KBM-7 (cell line): ENCODE data around the gene ZNF580.

Experiments used
- DNase-seq: peaks from one replicate; pipeline ENCODE4 v3.0.0-alpha.2; 2015
- in situ Hi-C: fragments of 300-500 bp; cut with MboI; formaldehyde crosslinking; loops from 2 replicates; pipeline ENCODE4 v1.14.3; 2020; ENCODE audit warnings: low sequenced_read_pairs, low pct_unique_long_range_greater_than_20kb, mixed read lengths

Gene ZNF580

DNA sequence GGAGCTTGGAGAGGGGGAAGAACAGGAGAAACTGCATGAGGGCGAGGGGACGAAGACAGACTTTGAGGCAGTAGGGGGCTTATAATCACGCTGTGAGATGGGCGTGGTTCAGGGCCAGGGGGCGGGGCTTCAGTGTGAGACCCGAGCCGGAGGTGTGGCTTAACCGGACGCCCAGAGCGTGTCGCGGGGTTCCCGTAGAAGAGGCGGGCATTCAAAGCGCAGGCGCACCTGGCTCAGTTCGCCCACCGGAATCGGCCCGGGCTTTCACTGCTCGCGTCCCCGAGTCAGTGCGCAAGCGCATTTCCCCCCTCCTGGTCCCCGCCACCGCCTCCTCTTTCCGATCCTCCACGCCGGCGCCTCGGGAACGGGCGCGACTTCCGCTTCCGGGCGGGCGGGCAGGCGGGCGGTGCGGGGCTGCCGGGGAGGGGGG lies 35.6 kb upstream of the ZNF580 start:
- peak; percentile 96 for DNase-seq
- in situ Hi-C loops: no loop called here

DNA sequence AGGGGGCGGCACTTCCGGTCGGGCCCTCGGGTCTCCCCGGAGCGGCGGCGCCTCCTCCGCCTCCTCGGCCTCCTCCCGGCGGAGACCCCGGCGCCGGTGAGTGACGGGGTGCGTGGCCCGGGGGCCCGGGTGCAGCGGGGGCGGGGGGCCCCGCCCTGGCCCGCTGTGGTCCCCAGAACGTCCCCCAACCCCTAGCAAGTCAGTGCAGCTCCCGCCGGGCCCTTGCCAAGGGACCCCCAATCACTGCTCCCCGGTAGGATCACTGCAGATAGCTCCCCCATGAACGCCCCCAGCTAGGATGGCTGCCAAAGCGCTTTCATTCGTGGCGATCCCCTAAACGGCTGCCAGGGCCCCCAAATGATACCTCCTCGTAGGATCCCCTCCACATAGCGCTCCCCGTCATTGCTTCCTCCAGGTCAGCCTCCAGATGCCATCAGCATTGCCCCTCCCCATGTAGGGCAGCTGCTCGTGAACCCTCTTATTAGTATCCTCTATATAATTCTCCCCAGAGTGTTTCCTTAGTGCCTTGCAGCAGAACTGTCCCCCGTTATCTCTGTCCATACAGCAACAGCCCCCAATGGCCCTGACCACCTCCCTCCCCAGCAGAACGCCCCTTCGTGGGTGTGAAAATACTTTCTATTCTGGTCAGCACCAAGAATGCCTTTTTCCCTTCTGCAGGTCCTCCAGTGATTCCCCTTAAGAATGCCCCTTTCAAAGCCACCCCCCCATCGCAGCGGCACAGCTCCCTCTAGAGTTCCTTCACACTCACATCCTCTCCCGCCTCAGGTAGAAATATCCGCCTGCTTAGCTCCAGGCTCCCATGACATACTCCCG lies 34.9 kb upstream of the ZNF580 start, which contains the start of gene ZNF865:
Gene ZNF865, plus strand, starts transcription at position 11 of the 834 bp plus-strand sequence. CDS start 7,972 bp downstream, outside the sequence.
- DNase-seq: peak; percentile 86
- in situ Hi-C loops: no loop called here

DNA sequence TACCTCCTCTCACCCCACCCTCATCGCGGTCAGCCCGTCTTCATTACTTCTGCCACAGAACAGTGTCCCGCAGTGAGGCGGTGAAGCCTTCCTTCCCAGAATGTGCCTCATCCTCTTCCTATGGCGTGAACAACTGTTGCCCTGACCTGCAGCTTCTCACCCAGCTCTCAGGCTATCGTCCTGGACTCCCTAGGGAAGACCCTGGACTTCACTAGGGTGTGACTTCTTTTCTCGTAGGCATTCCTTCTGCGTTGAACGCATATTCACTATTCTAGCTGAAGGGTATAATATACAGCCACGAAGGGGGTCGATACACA lies 34.4 kb upstream of the ZNF580 start:
- no peak for DNase-seq
- in situ Hi-C loops: no loop called here

DNA sequence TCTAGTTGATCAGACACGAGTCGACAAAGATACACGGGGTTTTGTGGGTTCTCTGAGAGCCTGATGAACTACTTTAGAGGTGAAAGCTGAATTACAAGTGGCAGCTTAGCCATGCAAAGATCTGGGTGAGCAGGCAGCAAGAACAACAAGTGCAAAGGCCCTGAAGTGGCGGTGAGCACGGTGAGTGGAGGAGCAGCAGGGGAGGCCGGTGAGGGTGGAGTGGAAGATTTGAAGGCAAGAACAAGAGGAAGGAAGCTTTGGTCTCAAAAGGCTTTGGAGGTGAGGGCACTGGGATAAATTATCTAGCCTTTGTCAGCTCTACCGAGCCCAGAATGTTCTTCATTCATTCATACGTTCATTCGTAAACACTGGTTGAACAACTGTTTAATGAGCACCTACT lies 34.0 kb upstream of the ZNF580 start:
- in situ Hi-C loops: no loop called here
- DNase-seq: no peak

DNA sequence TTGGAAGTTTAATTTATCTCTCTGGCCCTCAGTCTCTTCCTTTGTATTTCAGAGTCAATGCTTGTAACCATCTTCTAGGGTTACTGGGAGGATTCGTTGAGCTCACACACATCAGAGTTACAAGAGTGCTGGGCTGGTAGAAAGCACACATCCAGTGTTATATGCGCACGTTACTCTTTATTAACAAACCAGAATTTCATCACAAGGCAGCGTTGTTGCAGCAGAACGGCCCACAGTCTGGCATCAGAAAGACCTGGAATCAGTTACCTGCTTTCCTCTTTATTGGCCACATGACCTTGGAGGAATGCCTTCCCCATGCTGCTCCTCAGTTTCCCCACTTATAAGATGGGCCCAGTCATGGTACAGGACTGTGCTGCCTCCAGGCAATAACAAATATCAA lies 31.5 kb upstream of the ZNF580 start:
- no peak for DNase-seq

DNA sequence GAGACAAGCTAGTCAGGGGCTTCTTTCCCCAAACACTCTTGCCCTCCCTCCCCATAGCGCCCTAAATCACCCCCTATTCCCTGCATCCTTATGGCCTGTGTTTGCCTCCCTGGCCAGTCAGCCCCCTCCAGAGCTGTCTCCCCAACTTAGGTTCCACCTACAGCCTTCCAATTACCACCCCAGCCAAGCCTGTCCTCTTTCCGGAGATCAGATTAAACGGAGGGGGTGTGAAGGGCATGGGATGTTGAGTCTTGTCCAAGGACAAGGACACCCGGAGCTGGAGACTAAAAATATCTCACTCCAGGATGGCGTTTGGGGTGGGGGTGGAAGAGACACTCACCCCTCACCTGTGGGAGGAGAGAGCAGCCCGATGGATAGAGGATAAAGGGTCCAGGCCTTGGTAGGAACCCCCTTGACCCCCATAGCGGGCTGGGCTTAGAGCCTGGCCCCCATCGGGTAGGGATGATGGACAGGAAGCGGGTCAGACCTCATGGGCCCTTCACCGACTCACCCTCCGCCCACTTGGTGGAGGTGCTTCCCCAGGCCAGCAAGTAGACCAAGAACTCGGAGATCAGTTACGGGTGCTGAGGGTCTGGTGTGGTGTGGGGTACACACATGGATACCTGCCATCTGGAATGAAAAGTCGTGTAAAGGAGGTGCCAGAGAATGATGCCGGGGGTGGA lies 29.4 kb upstream of the ZNF580 start:
- in situ Hi-C loops: no loop called here
- DNase-seq: no peak

More for the DNA sequence above, 31.5 kb upstream of the ZNF580 start:
- in situ Hi-C loops: no loop called here

DNA sequence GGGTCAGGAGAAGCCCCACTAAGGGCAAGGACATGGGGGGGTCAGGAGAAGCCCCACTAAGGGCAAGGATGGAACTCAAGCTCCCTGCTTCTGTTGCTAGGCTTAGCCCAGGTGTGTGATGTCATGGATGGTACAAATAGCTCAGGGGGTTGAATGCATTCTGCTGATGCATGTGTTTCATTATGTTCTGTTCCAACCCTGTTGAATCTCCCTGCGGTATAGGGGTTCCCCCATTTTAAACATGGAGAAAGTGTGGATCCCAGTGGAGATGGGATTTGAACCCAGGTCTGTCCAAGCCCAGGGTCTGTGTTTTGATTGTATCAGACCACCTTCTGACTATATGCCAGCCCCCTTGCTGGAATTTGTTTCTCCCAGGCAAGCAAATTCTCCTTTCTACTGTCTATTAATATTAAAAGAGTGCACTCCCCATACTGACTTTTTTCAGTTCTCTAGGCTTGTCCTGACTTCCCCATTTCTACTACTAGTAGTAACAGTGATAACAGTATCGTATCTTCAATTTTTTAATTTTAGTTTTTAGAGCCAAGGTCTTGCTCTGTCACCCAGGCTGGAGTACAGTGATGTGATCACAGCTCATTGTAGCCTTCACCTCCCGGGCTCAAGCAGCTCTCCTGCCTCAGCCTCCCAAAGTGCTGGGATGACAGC lies 28.7 kb upstream of the ZNF580 start:
- no peak for DNase-seq
- in situ Hi-C loops: no loop called here

DNA sequence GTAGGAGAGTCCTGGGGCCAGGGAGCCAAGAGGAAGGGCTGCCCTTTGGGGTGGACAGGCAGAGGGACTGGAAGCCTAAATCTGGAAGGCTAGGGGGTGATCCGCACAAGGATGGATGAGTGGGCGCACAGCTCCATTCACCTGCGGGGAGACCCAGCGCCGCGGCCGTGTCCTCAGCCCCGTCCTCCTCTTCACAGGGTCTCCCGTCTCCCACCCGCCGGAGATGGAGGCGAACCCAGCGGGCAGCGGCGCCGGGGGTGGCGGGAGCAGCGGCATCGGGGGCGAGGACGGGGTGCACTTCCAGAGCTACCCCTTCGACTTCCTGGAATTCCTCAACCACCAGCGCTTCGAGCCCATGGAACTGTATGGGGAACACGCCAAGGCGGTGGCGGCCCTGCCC lies 27.4 kb upstream of the ZNF580 start:
- DNase-seq: no peak
- in situ Hi-C loops: no loop called here

DNA sequence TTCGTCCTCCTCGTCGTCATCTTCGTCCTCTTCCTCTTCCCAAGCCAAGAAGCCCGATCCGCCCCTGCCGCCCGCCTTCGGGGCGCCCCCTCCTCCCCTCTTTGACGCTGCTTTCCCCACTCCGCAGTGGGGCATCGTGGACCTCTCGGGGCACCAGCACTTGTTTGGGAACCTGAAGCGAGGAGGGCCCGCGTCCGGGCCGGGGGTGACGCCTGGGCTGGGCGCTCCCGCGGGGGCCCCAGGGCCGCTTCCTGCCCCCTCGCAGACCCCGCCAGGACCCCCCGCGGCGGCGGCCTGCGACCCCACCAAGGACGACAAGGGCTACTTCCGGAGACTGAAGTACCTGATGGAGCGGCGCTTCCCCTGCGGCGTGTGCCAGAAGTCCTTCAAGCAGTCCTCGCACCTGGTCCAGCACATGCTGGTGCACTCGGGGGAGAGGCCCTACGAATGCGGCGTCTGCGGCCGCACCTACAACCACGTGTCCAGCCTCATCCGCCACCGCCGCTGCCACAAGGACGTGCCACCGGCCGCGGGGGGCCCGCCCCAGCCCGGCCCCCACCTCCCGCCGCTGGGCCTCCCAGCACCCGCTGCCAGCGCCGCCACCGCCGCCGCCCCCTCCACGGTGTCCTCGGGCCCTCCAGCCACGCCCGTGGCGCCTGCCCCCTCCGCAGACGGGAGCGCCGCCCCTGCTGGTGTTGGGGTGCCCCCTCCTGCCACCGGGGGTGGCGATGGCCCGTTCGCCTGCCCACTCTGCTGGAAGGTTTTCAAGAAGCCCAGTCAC lies 26.7 kb upstream of the ZNF580 start:
- DNase-seq: no peak

DNA sequence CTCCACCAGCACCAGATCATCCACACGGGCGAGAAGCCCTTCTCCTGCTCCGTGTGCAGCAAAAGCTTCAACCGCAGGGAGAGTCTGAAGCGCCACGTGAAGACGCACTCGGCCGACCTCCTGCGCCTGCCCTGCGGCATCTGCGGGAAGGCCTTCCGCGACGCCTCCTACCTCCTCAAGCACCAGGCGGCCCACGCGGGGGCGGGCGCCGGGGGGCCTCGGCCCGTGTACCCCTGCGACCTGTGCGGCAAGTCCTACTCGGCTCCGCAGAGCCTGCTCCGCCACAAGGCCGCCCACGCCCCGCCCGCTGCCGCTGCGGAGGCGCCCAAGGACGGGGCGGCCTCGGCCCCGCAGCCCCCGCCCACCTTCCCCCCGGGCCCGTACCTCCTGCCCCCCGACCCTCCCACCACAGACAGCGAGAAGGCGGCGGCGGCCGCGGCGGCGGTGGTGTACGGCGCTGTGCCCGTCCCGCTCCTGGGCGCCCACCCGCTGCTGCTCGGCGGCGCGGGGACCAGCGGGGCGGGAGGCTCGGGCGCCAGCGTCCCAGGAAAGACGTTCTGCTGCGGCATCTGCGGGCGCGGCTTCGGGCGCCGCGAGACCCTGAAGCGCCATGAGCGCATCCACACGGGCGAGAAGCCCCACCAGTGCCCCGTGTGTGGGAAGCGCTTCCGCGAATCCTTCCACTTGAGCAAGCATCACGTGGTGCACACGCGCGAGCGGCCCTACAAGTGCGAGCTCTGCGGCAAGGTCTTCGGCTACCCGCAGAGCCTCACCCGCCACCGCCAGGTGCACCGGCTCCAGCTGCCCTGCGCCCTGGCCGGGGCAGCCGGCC lies 25.9 kb upstream of the ZNF580 start:
- in situ Hi-C loops: no loop called here
- no peak for DNase-seq

More for the DNA sequence above, 26.7 kb upstream of the ZNF580 start:
- in situ Hi-C loops: no loop called here

DNA sequence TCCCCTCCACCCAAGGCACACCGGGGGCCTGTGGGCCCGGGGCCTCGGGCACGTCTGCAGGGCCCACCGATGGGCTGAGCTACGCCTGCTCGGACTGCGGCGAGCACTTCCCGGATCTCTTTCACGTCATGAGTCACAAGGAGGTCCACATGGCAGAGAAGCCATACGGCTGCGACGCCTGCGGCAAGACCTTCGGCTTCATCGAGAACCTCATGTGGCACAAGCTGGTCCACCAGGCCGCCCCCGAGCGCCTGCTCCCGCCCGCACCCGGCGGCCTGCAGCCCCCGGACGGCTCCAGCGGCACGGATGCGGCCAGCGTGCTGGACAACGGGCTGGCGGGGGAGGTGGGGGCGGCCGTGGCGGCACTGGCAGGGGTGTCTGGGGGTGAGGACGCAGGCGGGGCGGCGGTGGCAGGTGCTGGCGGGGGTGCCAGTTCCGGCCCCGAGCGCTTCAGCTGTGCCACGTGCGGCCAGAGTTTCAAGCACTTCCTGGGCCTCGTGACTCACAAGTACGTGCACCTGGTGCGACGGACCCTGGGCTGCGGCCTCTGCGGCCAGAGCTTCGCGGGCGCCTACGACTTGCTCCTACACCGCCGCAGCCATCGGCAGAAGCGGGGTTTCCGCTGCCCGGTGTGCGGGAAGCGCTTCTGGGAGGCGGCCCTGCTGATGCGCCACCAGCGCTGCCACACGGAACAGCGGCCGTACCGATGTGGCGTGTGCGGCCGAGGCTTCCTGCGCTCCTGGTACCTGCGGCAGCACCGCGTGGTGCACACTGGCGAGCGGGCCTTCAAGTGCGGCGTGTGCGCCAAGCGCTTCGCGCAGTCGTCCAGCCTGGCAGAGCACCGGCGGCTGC lies 25.0 kb upstream of the ZNF580 start:
- in situ Hi-C loops: no loop called here
- DNase-seq: no peak

DNA sequence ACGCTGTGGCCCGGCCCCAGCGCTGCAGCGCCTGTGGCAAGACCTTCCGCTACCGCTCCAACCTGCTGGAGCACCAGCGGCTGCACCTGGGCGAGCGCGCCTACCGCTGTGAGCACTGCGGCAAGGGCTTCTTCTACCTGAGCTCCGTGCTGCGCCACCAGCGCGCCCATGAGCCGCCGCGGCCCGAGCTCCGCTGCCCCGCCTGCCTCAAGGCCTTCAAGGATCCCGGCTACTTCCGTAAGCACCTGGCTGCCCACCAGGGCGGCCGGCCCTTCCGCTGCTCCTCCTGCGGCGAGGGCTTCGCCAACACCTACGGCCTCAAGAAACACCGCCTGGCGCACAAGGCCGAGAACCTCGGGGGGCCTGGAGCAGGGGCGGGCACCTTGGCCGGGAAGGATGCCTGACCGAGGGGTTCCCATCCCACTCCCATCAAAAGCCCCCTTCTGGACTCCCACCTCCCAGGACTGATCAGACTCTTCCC lies 24.4 kb upstream of the ZNF580 start:
- no peak for DNase-seq
- in situ Hi-C loops: no loop called here

DNA sequence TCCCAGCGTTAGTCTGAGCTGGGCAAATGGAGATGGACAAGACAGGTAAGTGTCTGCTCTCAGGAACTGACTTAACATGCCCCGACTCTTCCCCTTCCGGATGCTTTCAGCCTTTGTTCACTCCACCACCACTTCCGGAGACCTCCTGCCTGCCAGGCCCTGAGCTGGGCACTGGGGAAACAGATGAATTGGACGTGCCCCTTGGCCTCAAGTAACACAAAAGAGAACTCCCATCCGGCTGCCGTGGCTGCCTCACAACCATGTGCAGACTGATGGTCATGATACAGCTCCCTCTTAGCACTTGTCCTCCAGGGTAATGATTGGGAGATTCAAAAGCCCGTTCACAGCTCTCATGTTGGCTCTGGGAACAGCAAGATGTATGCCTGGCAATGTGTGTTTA lies 23.4 kb upstream of the ZNF580 start:
- DNase-seq: no peak
- in situ Hi-C loops: no loop called here

DNA sequence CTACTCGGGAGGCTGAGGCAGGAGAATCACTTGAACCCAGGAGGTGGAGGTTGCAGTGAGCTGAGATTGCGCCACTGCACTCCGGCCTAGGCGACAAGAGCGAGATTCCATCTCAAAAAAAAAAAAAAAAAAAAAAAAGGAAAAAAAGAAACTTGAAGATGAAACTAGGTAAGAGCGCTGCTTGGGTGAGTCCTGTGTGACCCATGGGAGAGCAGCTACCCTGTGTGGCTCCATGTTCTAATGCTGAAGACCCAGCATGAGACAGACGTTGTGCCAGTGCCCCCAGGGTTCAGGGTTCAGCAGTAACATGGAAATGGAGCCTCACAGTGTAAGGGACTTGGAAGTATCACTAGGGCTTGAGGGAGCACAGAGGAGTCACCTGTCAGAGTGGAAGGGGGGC lies 22.4 kb upstream of the ZNF580 start:
- no peak for DNase-seq
- in situ Hi-C loops: no loop called here

DNA sequence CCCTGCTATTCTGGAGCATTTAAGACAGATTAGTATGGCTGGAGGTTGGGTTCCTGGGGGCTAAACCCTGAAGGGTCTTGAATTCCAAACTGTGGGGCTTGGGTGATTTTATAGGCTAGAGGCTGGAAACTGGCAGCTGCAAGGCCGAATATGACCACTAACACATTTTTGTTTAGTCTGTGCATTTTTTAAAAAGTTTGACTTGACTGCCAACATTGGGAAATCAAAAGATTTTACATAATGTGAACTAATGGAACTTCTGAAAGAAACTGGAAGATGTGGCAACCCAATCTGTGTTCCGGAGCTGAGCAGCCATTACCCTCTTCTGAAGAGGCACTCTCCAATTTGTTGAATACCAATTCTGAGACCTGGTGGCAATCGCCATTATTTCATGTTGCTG lies 21.5 kb upstream of the ZNF580 start:
- in situ Hi-C loops: no loop called here

DNA sequence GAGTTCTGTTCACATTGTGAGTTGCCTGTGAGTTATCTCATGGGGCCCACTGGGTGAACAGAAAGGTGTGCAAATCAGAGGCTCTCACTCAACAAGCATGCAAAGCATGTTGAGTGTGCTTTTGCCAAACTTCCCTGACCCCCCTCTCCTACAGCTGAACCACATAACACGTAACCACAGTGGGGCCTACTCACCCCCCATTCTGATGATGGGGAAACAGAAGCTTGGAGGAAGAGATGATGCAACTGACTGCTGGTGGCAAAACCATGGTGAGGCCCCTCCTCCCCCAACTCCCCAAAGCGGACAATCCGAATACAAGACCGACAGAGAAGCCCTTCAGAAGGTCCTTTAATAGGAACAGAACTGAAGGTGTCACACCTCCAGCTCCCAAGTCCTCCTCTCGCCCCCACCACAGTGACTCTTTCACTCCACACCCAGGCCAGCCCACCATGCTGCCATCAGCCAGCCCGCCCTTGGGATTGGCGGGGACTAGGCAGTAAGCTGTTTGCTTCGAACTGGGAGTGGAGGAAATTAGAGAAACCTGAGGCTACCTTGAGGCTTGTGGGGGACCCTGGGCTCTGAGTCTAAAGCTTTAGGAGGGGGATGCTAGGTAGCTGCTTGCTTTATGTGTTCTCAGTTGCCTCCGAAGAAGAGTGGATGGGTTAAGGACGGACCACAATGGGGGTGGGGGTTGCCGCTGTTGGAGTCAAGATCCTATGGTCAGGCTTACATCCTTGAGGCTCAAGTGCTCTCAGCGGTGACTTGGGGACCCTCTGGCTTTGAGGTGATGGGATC lies 20.2 kb upstream of the ZNF580 start:
- in situ Hi-C loops: no loop called here
- DNase-seq: no peak

More for the DNA sequence above, 21.5 kb upstream of the ZNF580 start:
- DNase-seq: no peak

DNA sequence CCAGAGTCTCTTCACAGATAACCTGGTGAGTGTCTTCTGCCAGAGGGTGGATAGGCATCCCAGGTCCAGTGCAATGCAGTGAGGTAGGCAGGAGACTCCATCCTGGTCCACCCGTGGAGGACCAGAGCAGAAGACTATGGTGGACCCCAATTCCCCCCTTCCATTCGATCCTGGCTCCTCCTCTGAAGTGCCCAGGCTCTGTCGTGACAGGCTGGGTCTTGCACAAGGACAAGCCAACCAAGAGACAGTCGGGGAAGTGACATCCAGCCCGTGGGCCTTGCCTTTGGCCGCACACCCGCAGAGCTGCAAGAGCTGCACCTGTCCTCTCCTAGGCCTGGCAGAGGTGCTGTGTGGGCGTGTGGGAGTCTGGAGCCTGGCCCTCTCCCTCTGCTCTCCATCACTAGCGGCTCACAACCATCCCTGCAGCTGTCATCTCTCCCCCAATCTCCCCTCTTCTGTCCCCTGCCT lies 19.6 kb upstream of the ZNF580 start:
- no peak for DNase-seq
- in situ Hi-C loops: no loop called here
